Mammary epithelial cell (primary cell): Measurements from ENCODE around the gene SLC26A9.

ENCODE experiments used
- EZH2 ChIP-seq: IDR thresholded peaks from 2 replicates; pipeline ENCODE4 v1.6.1; 2012; ENCODE audit warnings: low read length, inconsistent platforms, borderline replicate concordance
- TF ChIP-seq, protein P1 (sequence below), 2 donors: IDR thresholded peaks in 1 of 2; conservative IDR thresholded peaks in 1 of 2; 2 replicates each; pipeline ENCODE4 v1.5.1; 2011 to 2012; ENCODE audit warnings: inconsistent platforms in 2 of 2, low read length in 2 of 2, mild to moderate bottlenecking in 2 of 2, control low read depth in 1 of 2, low read depth in 1 of 2; ENCODE audit not compliant: insufficient read depth in 1 of 2; ENCODE audit errors: extremely low read depth in 1 of 2

- TF ChIP-seq, protein P1, sequence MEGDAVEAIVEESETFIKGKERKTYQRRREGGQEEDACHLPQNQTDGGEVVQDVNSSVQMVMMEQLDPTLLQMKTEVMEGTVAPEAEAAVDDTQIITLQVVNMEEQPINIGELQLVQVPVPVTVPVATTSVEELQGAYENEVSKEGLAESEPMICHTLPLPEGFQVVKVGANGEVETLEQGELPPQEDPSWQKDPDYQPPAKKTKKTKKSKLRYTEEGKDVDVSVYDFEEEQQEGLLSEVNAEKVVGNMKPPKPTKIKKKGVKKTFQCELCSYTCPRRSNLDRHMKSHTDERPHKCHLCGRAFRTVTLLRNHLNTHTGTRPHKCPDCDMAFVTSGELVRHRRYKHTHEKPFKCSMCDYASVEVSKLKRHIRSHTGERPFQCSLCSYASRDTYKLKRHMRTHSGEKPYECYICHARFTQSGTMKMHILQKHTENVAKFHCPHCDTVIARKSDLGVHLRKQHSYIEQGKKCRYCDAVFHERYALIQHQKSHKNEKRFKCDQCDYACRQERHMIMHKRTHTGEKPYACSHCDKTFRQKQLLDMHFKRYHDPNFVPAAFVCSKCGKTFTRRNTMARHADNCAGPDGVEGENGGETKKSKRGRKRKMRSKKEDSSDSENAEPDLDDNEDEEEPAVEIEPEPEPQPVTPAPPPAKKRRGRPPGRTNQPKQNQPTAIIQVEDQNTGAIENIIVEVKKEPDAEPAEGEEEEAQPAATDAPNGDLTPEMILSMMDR (conservative IDR thresholded peaks at IDR 0.05 in 1 of 2, IDR thresholded peaks at IDR 0.05 in 1 of 2; ENCODE audit: extremely low read depth in 1 of 2, insufficient read depth in 1 of 2, low read depth in 1 of 2, low read length in 2 of 2), result no peak
- TF ChIP-seq EZH2, result no peak
These were observed 23.1 kb downstream of the SLC26A9 start for GRCh38 chr1:205920159-205920558.
